SIG-M5 (cell line): ENCODE measurements around the gene RALGAPA2.

ENCODE experiments used
- DNase-seq: peaks from one replicate; lab custom pipeline; 2025; lab: John Stamatoyannopoulos, UW

The RALGAPA2 gene

GRCh38 chr20:20683481-20684321 lies 28.7 kb downstream of the RALGAPA2 start:
- DNase-seq, result no peak

- no peak for DNase-seq
Measured at GRCh38 chr20:20683020-20683419, 29.4 kb downstream of the RALGAPA2 start.

- DNase-seq, result no peak
Measured at GRCh38 chr20:20680991-20681508, 31.4 kb downstream of the RALGAPA2 start.

GRCh38 chr20:20679316-20679715 lies 33.1 kb downstream of the RALGAPA2 start:
- DNase-seq, result no peak

GRCh38 chr20:20677186-20677585 lies 35.3 kb downstream of the RALGAPA2 start:
- no peak for DNase-seq

- DNase-seq, result peak; percentile 46
Measured at GRCh38 chr20:20668639-20669038, 43.8 kb downstream of the RALGAPA2 start.

GRCh38 chr20:20666359-20666758 lies 46.1 kb downstream of the RALGAPA2 start:
- no peak for DNase-seq

- DNase-seq, result no peak
Measured at GRCh38 chr20:20665606-20666332, 46.7 kb downstream of the RALGAPA2 start.

GRCh38 chr20:20664795-20665589 lies 47.5 kb downstream of the RALGAPA2 start:
- no peak for DNase-seq

GRCh38 chr20:20663841-20664240 lies 48.6 kb downstream of the RALGAPA2 start:
- no peak for DNase-seq

GRCh38 chr20:20658871-20659431 lies 53.5 kb downstream of the RALGAPA2 start:
- no peak for DNase-seq

- no peak for DNase-seq
Measured at GRCh38 chr20:20658123-20658522, 54.3 kb downstream of the RALGAPA2 start.

- no peak for DNase-seq
Measured at GRCh38 chr20:20657092-20657491, 55.4 kb downstream of the RALGAPA2 start.

GRCh38 chr20:20655883-20656282 lies 56.6 kb downstream of the RALGAPA2 start:
- no peak for DNase-seq

GRCh38 chr20:20649945-20650344 lies 62.5 kb downstream of the RALGAPA2 start:
- no peak for DNase-seq

GRCh38 chr20:20643927-20644326 lies 68.5 kb downstream of the RALGAPA2 start:
- no peak for DNase-seq

GRCh38 chr20:20641783-20642182 lies 70.7 kb downstream of the RALGAPA2 start:
- no peak for DNase-seq

- DNase-seq, result no peak
Measured at GRCh38 chr20:20638878-20639277, 73.6 kb downstream of the RALGAPA2 start.

- DNase-seq, result no peak
Measured at GRCh38 chr20:20637998-20638725, 74.3 kb downstream of the RALGAPA2 start.

- no peak for DNase-seq
Measured at GRCh38 chr20:20635006-20635405, 77.4 kb downstream of the RALGAPA2 start.

- DNase-seq, result no peak
Measured at GRCh38 chr20:20632644-20633043, 79.8 kb downstream of the RALGAPA2 start.
